Mammary epithelial cell (primary cell): ENCODE measurements around the gene ADTRP.

Experiments
- EZH2 ChIP-seq: IDR thresholded peaks from 2 replicates; pipeline ENCODE4 v1.6.1; 2012; ENCODE audit warnings: low read length, inconsistent platforms, borderline replicate concordance
- TF ChIP-seq, protein P1 (sequence below), 2 donors: IDR thresholded peaks in 1 of 2; conservative IDR thresholded peaks in 1 of 2; 2 replicates each; pipeline ENCODE4 v1.5.1; 2011 to 2012; ENCODE audit warnings: inconsistent platforms in 2 of 2, low read length in 2 of 2, mild to moderate bottlenecking in 2 of 2, control low read depth in 1 of 2, low read depth in 1 of 2; ENCODE audit not compliant: insufficient read depth in 1 of 2; ENCODE audit errors: extremely low read depth in 1 of 2

DNA sequence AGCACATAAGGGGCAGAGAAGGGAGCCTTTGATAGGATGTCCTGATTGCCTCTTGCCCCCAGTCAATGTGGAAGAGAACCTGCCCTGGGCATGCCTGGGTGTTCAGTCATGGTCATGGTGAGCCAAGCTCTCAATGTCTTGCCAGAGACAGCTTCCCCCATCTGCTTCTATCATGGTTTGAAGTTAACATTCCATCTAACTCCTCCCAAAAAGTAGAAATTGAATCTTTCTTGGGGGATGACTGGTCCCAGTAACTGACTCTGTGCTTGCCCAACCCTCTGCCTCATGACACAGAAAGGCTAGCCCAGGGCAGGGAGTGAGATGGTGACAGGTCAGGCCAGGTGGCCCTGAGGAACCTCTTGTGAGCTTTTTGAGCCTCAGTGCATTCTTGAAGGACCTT is 60.1 kb downstream of the ADTRP start:
- TF ChIP-seq, protein P1, sequence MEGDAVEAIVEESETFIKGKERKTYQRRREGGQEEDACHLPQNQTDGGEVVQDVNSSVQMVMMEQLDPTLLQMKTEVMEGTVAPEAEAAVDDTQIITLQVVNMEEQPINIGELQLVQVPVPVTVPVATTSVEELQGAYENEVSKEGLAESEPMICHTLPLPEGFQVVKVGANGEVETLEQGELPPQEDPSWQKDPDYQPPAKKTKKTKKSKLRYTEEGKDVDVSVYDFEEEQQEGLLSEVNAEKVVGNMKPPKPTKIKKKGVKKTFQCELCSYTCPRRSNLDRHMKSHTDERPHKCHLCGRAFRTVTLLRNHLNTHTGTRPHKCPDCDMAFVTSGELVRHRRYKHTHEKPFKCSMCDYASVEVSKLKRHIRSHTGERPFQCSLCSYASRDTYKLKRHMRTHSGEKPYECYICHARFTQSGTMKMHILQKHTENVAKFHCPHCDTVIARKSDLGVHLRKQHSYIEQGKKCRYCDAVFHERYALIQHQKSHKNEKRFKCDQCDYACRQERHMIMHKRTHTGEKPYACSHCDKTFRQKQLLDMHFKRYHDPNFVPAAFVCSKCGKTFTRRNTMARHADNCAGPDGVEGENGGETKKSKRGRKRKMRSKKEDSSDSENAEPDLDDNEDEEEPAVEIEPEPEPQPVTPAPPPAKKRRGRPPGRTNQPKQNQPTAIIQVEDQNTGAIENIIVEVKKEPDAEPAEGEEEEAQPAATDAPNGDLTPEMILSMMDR (conservative IDR thresholded peaks at IDR 0.05 in 1 of 2, IDR thresholded peaks at IDR 0.05 in 1 of 2; ENCODE audit: extremely low read depth in 1 of 2, insufficient read depth in 1 of 2, low read depth in 1 of 2, low read length in 2 of 2) = no peak
- no peak for TF ChIP-seq EZH2
